Activated T-cell treated with anti-CD3 and anti-CD28 coated beads for 24 hours (primary cell): ENCODE results near the gene CA6.
A peak's percentile ranks its signal among the peaks of the same experiment; 100 is the strongest.
"Not testable (repeated sequence)": the region's sequence is repeated elsewhere in the genome, so short reads cannot be mapped to it uniquely, and the experiment has no call there.

Experiments
- DNase-seq: peaks from one replicate; pipeline ENCODE4 v3.0.0-alpha.2; 2020; ENCODE audit warnings: low read depth

CA6 gene

DNA sequence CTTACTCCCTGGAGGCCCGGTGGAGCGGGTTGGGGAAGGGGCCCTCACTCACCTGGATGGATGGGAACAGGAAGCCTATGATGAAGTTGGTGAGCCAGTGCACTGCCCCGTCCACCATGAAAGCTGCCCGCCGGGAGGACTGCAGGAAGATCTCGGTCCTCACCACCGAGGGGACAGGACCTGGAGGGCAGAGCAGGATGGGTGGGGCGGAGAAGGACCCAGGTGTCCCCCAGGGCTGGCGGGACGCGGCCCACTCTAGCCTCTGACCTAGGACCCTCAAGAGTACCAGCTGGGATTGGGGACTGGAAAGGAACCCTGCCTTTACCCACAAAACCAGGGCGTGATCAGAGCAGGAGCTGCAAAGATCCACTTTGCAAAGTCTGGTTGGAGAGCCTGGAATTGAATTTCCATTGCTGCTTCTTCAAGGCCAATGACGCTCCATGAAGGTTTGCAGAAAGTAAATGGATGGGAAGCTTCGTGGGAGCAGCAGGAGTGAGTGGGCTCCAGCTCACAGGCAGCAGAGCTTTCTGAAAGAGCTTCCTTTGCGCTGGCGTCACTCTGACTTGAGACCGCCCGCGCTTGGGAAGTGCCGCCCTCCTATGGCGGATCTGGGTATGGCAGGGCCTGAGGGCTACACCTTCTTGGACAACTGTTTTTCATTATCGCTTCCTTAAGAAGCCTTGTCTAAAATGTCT is 59.2 kb downstream of the CA6 start:
- DNase-seq, result peak; percentile 77

DNA sequence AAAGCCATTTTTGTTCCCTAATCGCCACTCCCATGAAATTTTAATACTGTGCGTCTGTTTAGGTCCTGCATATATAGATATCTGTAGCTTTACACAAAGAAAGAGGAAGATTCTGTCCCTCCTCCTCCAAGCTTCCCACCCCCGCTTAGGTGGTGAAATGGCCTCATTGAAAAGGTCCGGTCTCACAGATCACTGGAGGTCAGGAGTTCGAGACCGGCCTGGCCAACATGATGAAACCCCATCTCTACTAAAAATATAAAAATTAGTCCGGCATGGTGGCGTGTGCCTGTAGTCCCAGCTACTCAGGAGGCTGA is 59.7 kb downstream of the CA6 start:
- no peak for DNase-seq

DNA sequence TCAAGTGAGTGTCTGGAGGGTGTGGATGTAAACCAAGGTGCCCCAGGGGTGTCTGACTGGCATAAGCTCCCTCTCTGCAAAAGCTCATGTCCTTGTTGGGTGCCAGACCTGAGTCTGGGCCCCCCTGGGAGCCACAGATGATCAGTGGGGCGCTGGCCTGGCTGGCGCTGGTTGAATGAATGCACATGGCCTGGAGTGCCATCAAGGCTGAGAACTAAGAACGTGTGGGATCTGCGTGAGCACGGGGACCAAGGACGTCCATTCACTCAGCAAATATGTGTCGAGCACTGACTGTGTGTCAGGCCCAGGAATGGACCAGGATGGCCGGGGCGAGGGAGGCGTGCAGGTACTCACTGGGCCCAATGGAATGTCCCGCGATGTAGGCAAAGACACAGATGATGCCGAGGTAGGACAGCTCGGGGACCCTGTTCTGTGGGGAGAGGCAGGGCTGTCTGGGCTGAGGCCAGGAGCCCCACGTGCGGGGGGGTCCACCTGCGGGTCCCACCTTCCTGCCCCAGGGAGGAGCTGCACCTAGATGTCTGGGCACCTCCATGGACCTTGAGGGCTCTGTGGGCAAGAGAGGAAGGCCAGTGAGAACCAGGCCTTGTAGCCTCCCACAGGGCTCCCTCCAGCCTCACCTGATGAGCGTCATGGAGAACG is 61.4 kb downstream of the CA6 start:
- no peak for DNase-seq

DNA sequence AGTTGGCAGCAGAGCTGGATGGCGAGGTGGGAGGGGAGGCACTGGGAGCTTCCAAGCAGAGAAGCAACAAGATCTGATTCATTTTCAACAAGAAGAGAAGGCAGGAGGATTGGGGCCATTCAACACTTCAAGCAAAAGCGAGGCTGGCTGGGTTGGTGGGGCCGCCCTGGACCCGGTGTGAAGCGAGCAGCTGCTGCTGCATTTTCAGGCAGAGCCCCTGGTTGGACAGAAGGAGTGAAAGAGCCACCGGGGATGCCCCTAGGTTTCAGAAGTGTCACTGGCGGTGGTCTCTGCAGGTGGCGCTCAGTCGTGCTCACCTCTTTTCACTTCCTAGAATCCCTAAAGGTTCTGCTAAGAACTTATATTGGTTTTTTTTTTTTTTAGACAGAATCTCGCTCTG is 62.6 kb downstream of the CA6 start:
- DNase-seq, result no peak

DNA sequence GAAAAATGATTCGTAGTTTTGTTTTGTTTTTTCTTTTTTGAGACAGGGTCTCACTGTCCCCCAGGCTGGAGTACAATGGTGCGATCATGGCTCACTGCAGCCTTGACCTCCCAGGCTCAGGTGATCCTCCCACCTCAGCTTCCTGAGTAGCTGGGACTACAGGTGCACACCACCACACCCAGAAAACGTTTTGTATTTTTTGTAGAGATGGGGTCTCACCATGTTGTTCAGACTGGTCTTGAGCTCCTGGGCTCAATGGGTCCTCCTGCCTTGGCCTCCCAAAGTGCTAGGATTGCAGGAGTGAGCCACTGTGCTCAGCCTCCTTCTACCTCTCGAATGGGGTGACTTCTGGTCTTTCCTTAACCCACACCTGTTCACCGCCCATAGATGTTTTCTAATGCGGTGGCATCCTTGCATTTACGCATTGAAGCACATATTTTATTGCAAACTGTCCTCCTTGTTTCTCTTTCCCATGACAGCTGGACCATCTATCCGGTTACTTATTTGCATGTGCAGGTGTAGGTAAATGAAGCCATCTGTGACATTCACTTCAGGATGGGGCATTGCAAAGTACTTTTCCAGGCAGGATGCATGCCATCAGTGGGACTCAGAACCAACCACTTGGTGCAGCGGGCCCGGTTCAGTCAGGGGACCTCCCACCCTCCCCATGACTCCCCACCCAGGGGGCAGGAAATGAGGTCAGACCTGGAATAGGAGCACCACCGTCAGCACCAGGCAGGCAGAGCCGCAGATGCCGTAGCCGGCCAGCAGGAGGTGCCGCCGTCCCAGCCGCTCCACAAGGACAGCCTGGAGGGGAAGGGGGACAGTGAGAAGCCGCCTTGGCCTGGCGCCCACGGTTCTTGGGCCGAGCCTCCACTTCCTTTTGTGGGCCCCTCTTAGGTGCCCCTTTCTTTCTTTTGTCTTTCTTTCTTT is 64.0 kb downstream of the CA6 start:
- DNase-seq, result no peak

DNA sequence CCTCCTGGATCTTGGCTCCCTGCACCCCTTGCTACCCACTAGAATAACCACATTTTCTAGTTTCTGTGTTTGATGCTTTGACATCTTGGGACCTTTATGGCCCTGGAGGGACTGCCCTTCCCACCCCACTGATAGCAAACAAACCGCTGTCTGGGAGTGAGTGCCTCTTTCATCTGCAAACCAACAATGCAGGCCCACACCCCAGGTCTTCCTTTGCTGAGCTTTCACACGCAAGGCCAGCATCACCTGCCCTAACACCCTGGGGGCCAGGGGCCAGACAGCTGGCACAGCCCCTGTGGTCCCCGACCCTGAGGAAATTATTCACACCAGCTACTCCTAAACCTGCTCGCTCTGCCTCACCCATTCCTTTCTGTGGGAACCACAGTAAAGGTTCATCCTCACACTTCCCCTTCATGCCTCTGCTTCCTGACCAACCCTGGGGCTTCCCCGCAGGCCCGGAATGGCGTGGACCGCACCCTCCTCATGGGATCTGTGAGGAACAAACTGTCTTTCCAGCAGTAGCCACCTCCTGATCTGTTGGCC is 65.2 kb downstream of the CA6 start:
- DNase-seq, result no peak

DNA sequence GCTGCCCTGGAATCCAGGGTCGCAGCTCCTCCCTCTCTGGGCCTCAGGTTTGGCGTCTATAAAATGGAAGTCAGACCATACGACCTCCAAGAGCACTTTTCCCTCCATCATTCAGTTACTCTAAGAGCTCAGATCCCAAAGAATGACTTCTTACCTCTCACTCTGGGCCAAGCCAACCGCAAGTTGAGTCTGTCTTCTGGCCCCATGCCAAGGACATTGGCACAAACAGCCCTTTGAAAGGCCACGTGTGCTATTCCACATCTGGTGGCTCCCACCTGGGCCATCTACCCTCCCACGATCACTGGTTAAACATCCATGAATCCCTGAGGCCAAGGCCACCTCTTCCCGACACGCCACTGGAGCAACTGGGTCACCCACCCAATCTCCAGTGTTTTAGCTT is 68.2 kb downstream of the CA6 start:
- DNase-seq, result no peak

DNA sequence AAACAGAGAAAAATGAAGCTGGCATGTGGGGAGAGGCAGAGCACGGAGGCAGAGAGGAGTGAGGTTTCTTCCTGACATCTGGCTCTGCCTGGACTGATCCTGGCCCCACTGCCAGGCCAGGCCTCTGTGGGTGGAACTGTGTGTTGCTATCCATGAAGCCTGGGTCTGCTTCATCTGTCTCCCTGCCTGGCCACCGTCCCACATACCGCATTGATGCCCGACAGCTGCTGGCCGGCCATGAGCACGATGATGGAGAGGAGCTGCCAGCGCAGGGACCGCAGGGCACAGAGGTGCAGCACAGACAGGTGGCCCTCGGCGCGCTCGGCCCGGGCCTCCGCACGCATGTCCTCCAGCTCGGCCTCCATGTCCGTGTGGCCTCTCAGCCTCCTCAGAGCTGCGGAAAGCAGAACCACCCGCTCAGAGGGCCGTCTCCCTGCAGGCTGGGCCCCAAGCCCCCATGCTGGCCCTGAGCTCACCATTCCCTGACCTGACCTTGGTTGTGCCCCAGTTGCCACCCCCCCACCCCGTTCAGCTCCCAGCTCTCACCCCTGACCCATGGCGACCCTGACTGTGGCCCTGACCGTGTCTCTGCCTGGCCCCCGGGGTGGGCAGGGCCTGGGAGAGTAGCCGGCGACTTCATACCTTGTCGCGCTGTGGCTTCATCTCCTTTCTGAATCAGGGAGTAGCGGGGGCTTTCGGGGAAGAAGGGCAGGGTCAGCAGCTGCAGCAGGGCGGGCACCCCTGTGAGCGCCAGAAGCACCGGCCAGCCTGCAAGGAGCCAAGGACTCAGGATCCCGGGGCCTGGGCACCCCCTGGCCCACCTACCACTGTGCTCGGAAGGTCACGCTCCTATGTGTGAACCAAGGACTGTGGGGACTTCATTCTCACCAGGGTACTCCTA is 69.1 kb downstream of the CA6 start:
- no peak for DNase-seq

DNA sequence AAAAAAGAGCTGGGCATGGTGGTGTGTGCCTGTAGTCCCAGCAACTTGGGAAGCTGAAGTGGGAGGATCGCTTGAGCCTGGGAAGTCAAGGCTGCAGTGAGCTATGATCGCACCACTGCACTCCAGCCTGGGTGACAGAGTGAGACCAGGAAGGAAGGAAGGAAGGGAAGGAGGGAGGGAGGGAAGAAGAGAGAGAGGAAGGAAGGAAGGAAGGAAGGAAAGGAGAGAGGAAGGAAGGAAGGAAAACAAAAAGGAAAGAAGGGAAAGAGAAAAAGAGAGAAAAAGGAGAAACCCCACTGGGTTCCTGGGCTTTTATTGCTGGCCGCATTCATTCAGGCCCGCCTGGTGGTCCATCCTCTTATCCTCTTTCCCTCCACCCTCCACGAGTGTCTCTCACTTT is 70.8 kb downstream of the CA6 start:
- DNase-seq, result no peak

DNA sequence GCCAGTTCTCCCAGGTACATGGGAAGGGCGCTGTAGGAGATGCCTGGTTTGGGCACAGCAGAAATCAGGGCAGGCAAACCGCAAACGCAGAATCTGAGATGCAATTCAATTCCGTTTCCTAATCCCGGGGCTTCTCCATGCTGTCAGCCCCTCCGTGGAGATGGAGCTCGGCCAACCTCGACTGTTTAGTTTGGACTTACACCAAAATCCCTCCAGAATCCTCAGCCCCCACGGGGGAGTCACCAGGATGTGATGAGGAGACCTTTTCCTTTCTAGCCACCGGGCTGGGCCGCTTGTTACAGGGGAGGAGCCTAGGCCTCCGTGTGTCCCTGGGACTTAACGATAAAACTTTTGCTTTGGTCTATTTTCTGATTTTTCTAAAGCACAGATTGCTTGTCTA is 72.7 kb downstream of the CA6 start:
- no peak for DNase-seq

DNA sequence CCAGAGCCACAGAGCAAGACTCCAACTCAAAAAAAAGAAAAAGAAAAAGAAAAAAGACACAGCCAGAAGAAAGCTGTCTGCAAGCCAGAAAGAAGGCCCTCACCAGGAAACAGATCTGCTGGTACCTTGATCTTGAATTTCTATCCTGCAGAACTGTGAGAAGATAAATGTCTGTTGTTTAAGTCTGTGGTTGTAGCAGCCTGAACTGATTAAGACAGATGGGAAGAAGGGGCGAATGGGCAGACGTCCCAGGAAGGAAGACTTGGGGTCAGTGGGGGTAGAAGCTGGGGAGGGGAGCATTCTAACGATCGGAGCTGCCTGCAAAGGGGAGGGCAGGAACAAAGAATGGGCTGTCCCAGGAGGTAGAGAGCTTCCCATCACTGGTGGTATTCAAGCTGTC is 74.2 kb downstream of the CA6 start:
- no peak for DNase-seq

DNA sequence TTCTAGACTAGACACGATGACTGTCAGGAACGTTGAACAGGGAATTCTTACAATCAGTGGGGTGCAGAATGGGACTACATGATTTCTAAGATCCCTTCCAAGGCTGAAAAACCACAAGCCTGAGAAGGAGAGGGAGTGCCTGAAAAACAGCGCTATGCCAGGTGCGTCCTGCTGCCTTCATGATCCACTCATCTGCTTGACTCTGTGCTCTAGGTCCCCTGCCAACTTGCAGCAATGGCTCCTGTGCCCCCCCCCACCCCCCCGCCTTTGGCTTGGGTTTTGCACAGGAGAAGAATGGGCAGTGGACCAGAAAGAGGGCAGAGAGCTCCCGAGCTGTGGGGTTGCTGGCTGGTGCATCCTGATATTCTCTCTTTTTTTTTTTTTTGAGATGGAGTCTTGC is 74.6 kb downstream of the CA6 start:
- DNase-seq, result no peak

DNA sequence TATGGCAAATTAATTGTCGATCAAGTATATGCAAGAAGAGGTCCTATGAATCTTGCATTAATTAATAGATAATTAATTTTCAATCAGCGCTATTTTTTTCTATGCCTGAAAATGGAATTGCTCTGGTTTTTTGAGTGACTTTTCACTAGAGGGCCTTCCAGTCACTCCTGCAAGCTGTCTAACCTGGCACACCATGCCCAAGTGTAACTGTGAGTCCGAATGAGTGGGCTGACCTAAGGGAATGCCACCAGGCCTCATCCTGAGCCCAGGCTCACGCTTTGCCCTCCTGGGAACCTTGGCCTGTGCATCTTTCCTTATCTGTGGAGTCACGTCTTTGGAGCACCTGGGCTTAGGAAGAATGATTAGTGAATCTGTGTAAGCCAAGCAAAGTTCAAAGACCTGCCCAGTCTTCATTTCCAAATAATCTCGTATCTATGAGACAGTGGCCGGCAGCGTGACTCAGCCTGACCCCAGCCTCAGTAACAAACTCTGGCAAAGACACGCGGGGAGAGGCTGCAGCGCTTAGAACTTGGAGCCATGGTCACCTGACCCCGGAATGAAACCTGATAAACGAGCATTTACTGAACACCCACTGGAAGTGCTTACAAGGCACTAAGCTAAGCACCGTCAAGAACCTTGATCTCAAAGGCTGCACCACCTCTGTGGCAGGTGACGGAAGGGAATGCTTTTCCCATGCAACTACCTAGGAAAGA is 76.5 kb downstream of the CA6 start:
- DNase-seq, result not testable (repeated sequence)

DNA sequence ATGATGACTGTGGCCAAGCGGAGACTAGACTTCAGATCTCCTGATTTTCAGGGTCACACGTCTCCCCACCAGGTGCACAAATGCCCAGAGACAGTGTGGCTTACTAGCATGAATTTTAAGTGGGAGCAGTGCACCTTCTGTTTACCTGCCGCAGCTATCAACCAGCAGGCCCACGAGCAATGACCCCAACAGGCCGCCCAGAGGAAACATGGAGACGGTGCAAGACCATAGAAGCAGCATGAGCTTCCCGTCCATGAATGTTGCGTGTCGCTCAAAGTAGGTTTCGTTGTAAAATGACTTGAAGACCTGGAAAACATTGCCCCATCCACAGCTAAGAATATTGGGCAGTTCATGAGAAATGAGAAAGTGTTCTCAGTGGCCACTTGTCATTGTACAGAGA is 77.1 kb downstream of the CA6 start:
- DNase-seq, result no peak
